Measurements from ENCODE around the gene TTC4.

- TF ChIP-seq CTCF (IDR thresholded peaks at IDR 0.05): no peak
- no peak for TF ChIP-seq POLR2A (IDR thresholded peaks at IDR 0.05)
- no peak for TF ChIP-seq EP300 (IDR thresholded peaks at IDR 0.05)
These were observed 32.2 kb upstream of the TTC4 start for GRCh38 chr1:54683453-54683852.
